Hepatocyte (in vitro differentiated cells): ENCODE measurements around the gene SFTPD.

ENCODE experiments used
- CTCF ChIP-seq: fragments of 200-600 bp; sonication (generic); IDR thresholded peaks from 2 replicates; pipeline ENCODE4 v1.5.1; 2016; ENCODE audit warnings: antibody characterized with exemption, mild to moderate bottlenecking; ENCODE audit not compliant: poor library complexity
- EZH2phosphoT487 ChIP-seq: fragments of 200-600 bp; sonication (generic); IDR thresholded peaks from one replicate; pipeline ENCODE4 v1.6.1; 2018; ENCODE audit warnings: antibody characterized with exemption, mild to moderate bottlenecking, low read depth, moderate library complexity; ENCODE audit not compliant: unreplicated experiment, severe bottlenecking

GRCh38 chr10:79970062-79970461 lies 21.2 kb upstream of the SFTPD start:
- TF ChIP-seq CTCF: no peak
- TF ChIP-seq EZH2phosphoT487: no peak
